H1 (cell line): ENCODE measurements around the gene GPD1. TPM values are rescaled to one million over a fixed set of nuclear protein-coding genes. Genes with fewer than 3 reads are reported as not detected.

Source experiments
- POLR2AphosphoS5 ChIP-seq: IDR thresholded peaks from 2 replicates; pipeline ENCODE4 v1.6.1; 2011; ENCODE audit warnings: low read depth, low read length
- polyA plus RNA-seq, 7 experiments: library from polyadenylated mRNA; depleted of rRNA in 3 of 7; stranded (reverse) in 5 of 7; unstranded in 2 of 7; fragments of >200 nt in 5 of 7; fragments of 200-250 nt in 2 of 7; gene quantifications; 1 replicate in 5 of 7; 2 replicates in 1 of 7; 4 replicates in 1 of 7; pipeline versions ENCODE4 v1.2.1 to v1.2.3, GENCODE V29; 2011 to 2013; ENCODE audit warnings: missing spikeins in 2 of 7, mixed read lengths in 2 of 7
- total RNA-seq: library from RNA; stranded (reverse); fragmentation: NEBNext Ultra II Directional; extraction: Animal tissue kit (Norgen Biotek cat#: 25700); gene quantifications from 2 replicates; pipeline ENCODE4 v1.2.1, GENCODE V29; 2021

GPD1 gene
- total and polyA plus RNA-seq, 2 of the 8 experiments (the other 6 are each of a cell fraction or from before 2014, with no cell fraction given) = 0.45 to 0.74 TPM

DNA sequence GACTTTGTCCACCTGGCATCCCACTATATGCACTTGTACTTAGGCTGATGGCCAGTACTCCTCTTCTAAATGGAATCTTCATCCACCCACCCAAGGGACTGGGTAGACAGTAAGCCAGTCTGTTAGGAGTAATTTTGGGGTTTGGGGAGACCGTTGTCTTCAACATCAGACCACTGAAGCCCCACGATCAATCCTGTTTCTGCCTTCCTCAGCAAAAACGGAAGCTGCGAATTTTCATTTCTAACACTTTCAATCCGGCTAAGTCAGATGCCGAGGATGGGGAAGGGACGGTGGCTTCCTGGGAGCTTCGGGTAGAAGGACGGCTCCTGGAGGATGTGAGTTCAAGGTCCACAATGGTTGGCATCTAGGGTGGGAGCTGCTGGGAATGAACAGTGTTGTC lies 16.7 kb upstream of the GPD1 start (continued):
- no peak for TF ChIP-seq POLR2AphosphoS5
